D721Med (cell line): Measurements from ENCODE around the gene LRRC53.

ENCODE experiments used
- DNase-seq: peaks from one replicate; pipeline ENCODE4 v3.0.0; 2011; ENCODE audit warnings: low spot score; ENCODE audit not compliant: insufficient read length
- FAIRE-seq: peaks from 2 replicates; lab custom pipeline; 2011; peaks lifted over from hg19 to GRCh38; lab: Jason Lieb, UNC
- CTCF ChIP-seq: IDR thresholded peaks from 2 replicates; pipeline ENCODE4 v1.5.1; 2012; ENCODE audit warnings: mild to moderate bottlenecking, control low read depth; ENCODE audit not compliant: insufficient read depth; ENCODE audit errors: missing control alignments

The LRRC53 gene

GRCh38 chr1:74437035-74437434 is 75.4 kb downstream of the LRRC53 start:
- no peak for TF ChIP-seq CTCF
- DNase-seq: no peak
- FAIRE-seq: no peak

- TF ChIP-seq CTCF: no peak
- no peak for FAIRE-seq
These were observed 76.3 kb downstream of the LRRC53 start for GRCh38 chr1:74436078-74436477.

GRCh38 chr1:74434321-74434720 is 78.1 kb downstream of the LRRC53 start:
- FAIRE-seq: no peak
- no peak for DNase-seq

More at GRCh38 chr1:74436078-74436477, 76.3 kb downstream of the LRRC53 start:
- DNase-seq: no peak

GRCh38 chr1:74432325-74432724 is 80.1 kb downstream of the LRRC53 start:
- TF ChIP-seq CTCF: no peak
- FAIRE-seq: no peak
- no peak for DNase-seq

More at GRCh38 chr1:74434321-74434720, 78.1 kb downstream of the LRRC53 start:
- no peak for TF ChIP-seq CTCF

- no peak for DNase-seq
- no peak for TF ChIP-seq CTCF
- no peak for FAIRE-seq
These were observed 80.9 kb downstream of the LRRC53 start for GRCh38 chr1:74431531-74431930.

GRCh38 chr1:74430342-74430934 is 82.0 kb downstream of the LRRC53 start:
- FAIRE-seq: no peak
- no peak for DNase-seq
- TF ChIP-seq CTCF: no peak

- no peak for DNase-seq
These were observed 82.8 kb downstream of the LRRC53 start for GRCh38 chr1:74429580-74429979.

More at GRCh38 chr1:74429580-74429979, 82.8 kb downstream of the LRRC53 start:
- TF ChIP-seq CTCF: no peak
- FAIRE-seq: peak; percentile 21
